ENCODE results near the gene METTL4.
A peak's percentile ranks its signal among the peaks of the same experiment; 100 is the strongest.

METTL4 gene

DNA sequence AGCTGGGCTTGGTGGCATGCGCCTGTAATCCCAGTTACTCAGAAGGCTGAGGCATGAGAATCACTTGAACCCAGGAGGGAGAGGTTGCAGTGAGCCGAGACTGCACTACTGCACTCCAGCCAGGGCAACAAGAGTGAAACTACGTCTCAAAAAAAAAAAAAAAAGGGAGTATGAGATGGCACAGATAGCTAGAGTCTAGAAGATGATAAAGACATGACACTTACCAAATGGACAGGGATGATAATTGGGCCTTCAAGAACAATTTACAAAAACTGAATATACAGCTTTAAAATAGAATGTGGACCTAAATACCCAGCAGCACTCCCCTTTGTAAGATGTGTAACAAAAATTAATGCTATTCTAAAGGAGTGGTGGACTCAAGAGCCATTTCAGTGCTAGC lies 2.7 kb downstream of the METTL4 start:
- DNase-seq (ENCODE audit: insufficient read length, low spot score) (no peak), FAIRE-seq (no peak)
- TF ChIP-seq POU2F2 (IDR thresholded peaks at IDR 0.05; ENCODE audit: low read depth, low read length) = no peak
- TF ChIP-seq POLR2A (IDR thresholded peaks at IDR 0.05; ENCODE audit: low read depth, low read length) = no peak
- no peak for TF ChIP-seq PAX5 (IDR thresholded peaks at IDR 0.05; ENCODE audit: insufficient read depth, low read length, severe bottlenecking)
- TF ChIP-seq SPI1 (IDR thresholded peaks at IDR 0.05; ENCODE audit: low read depth, low read length) = no peak
- no peak for TF ChIP-seq POLR2AphosphoS5 (IDR thresholded peaks at IDR 0.05; ENCODE audit: low read depth, low read length)
- TF ChIP-seq TAF1 (IDR thresholded peaks at IDR 0.05; ENCODE audit: low read depth, low read length) = no peak

DNA sequence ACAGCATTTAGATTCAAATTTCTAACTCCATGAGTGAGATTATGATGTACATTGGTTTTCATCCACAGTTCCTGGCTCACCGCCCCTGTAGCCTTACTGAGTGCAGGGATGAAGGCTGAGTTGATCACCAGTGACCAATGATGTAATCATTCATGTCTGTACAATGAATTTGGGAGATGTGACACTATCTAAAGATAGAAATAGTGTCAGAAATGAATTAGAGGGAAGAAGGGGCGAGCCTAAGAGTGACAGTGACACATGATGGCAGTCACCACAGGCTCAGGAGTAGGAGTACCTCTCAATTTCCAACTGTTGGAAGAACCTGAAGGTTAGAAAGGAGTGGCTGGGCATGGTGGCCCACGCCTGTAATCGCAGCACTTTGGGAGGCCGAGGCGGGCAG lies 3.2 kb downstream of the METTL4 start:
- FAIRE-seq (no peak), DNase-seq (ENCODE audit: insufficient read length, low spot score) (no peak)
- TF ChIP-seq SPI1 (IDR thresholded peaks at IDR 0.05; ENCODE audit: low read depth, low read length) (no peak), PAX5 (IDR thresholded peaks at IDR 0.05; ENCODE audit: insufficient read depth, low read length, severe bottlenecking) (no peak), POLR2AphosphoS5 (IDR thresholded peaks at IDR 0.05; ENCODE audit: low read depth, low read length) (no peak), TAF1 (IDR thresholded peaks at IDR 0.05; ENCODE audit: low read depth, low read length) (no peak), POU2F2 (IDR thresholded peaks at IDR 0.05; ENCODE audit: low read depth, low read length) (no peak), POLR2A (IDR thresholded peaks at IDR 0.05; ENCODE audit: low read depth, low read length) (no peak)

DNA sequence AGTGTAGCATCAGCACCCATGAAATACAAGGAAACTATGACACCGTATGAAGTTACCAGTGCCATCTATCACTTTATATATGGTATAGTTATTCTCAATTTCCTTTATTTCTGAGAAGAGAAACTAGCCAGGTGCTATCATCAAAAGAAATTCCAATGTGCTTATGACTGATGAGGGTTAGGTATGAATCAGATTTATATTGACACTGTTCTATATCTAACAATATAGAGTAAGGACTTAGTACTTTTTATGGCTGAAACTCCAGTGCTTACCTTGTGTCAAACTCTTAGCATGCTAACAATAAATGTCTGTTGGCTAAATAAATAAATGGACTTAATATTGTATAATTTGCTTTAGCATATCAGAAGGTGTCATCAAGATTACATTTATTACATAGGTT lies 6.9 kb downstream of the METTL4 start:
- FAIRE-seq = no peak
- TF ChIP-seq POLR2AphosphoS5 (IDR thresholded peaks at IDR 0.05; ENCODE audit: low read depth, low read length) (no peak), POU2F2 (IDR thresholded peaks at IDR 0.05; ENCODE audit: low read depth, low read length) (no peak), TAF1 (IDR thresholded peaks at IDR 0.05; ENCODE audit: low read depth, low read length) (no peak), POLR2A (IDR thresholded peaks at IDR 0.05; ENCODE audit: low read depth, low read length) (no peak), SPI1 (IDR thresholded peaks at IDR 0.05; ENCODE audit: low read depth, low read length) (no peak), PAX5 (IDR thresholded peaks at IDR 0.05; ENCODE audit: insufficient read depth, low read length, severe bottlenecking) (no peak)
- DNase-seq (ENCODE audit: insufficient read length, low spot score) = no peak

DNA sequence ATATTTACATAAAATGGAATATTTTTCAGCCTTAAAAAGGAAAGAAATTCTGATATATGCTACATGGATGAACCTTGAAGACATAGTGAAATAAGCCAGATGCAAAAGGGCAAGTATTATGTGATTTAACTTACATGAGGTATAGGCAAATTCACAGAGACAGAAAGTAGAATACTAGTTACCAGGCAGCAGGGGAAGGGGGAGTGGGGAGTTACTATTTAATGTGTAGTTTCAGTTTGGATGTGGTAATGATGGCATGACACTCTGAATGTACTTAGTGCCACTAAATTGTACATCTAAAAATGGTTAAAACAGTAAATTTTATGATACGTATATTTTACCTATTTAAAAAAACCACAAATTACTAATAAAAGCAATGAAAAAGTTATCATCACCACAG lies 12.1 kb downstream of the METTL4 start:
- DNase-seq (ENCODE audit: insufficient read length, low spot score) (no peak), FAIRE-seq (no peak)
- TF ChIP-seq PAX5 (IDR thresholded peaks at IDR 0.05; ENCODE audit: insufficient read depth, low read length, severe bottlenecking) = no peak
- no peak for TF ChIP-seq TAF1 (IDR thresholded peaks at IDR 0.05; ENCODE audit: low read depth, low read length)
- TF ChIP-seq POLR2A (IDR thresholded peaks at IDR 0.05; ENCODE audit: low read depth, low read length) = no peak
- no peak for TF ChIP-seq POLR2AphosphoS5 (IDR thresholded peaks at IDR 0.05; ENCODE audit: low read depth, low read length)
- no peak for TF ChIP-seq SPI1 (IDR thresholded peaks at IDR 0.05; ENCODE audit: low read depth, low read length)
- no peak for TF ChIP-seq POU2F2 (IDR thresholded peaks at IDR 0.05; ENCODE audit: low read depth, low read length)

DNA sequence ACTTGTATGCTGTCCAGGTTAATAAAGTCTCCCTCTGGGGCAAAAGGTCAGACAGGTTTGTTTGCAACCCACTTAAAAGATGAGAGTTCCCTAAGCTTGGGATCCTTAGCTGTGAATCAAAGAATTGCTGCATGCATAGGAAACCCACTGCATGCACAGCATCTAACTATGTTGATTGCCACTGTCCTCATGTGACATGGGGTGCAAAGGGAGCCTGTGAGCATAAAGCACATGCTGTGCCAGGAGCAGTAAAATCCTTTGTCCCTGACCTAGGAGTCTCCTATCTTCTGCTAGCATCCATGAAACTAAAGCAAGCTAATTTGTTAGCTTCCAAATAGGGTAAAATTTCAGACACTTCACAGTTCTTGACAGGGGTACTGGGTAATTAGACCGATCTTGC lies 13.8 kb downstream of the METTL4 start:
- DNase-seq (ENCODE audit: insufficient read length, low spot score) (no peak), FAIRE-seq (peak; percentile 13)
- TF ChIP-seq SPI1 (IDR thresholded peaks at IDR 0.05; ENCODE audit: low read depth, low read length) (no peak), PAX5 (IDR thresholded peaks at IDR 0.05; ENCODE audit: insufficient read depth, low read length, severe bottlenecking) (no peak), POU2F2 (IDR thresholded peaks at IDR 0.05; ENCODE audit: low read depth, low read length) (no peak), POLR2A (IDR thresholded peaks at IDR 0.05; ENCODE audit: low read depth, low read length) (no peak), POLR2AphosphoS5 (IDR thresholded peaks at IDR 0.05; ENCODE audit: low read depth, low read length) (no peak), TAF1 (IDR thresholded peaks at IDR 0.05; ENCODE audit: low read depth, low read length) (no peak)

DNA sequence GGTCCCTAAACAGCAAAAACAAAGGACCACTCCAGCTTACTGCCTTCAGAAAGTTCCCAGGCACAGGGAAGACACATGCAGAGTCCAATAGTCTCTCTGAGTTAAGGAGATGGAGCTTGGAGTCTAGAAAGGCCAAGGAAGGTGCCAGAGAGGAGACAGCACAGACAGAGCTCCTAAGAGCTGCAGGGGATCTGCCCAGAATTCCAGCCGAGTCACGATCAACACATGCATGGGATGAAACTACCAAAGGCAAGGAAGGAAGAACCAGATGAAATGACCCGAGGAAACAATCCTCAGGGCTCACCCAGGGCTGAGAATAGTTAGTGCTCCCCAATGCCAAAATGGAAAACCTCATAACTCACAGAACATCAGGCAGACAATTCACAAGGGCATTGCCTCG lies 15.4 kb downstream of the METTL4 start:
- TF ChIP-seq POLR2AphosphoS5 (IDR thresholded peaks at IDR 0.05; ENCODE audit: low read depth, low read length) = no peak
- TF ChIP-seq PAX5 (IDR thresholded peaks at IDR 0.05; ENCODE audit: insufficient read depth, low read length, severe bottlenecking) = no peak
- TF ChIP-seq POU2F2 (IDR thresholded peaks at IDR 0.05; ENCODE audit: low read depth, low read length) = no peak
- TF ChIP-seq TAF1 (IDR thresholded peaks at IDR 0.05; ENCODE audit: low read depth, low read length) = no peak
- FAIRE-seq (no peak), DNase-seq (ENCODE audit: insufficient read length, low spot score) (no peak)

DNA sequence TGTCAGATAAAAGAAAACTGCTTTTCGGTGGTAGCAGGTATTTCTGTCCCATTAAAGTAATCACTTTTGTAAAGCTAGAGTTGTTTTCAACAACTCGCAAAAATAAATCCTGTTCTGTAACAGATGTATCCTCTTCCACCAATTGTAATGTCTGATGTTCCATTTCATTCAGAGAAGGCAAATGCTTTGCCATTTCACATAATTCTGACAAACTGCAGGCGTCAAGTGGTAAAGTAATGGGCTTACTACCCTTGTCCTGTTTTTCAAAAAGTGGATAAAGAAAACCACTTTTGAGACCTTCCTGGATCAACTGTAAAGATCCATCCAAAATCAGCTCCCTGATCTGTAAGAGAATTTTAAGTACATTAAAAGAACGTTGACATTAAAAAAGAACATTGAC lies 16.6 kb downstream of the METTL4 start:
- TF ChIP-seq POLR2A (IDR thresholded peaks at IDR 0.05; ENCODE audit: low read depth, low read length) (no peak), POU2F2 (IDR thresholded peaks at IDR 0.05; ENCODE audit: low read depth, low read length) (no peak), TAF1 (IDR thresholded peaks at IDR 0.05; ENCODE audit: low read depth, low read length) (no peak), SPI1 (IDR thresholded peaks at IDR 0.05; ENCODE audit: low read depth, low read length) (no peak), PAX5 (IDR thresholded peaks at IDR 0.05; ENCODE audit: insufficient read depth, low read length, severe bottlenecking) (no peak), POLR2AphosphoS5 (IDR thresholded peaks at IDR 0.05; ENCODE audit: low read depth, low read length) (no peak)
- no peak for FAIRE-seq
- no peak for DNase-seq (ENCODE audit: insufficient read length, low spot score)

DNA sequence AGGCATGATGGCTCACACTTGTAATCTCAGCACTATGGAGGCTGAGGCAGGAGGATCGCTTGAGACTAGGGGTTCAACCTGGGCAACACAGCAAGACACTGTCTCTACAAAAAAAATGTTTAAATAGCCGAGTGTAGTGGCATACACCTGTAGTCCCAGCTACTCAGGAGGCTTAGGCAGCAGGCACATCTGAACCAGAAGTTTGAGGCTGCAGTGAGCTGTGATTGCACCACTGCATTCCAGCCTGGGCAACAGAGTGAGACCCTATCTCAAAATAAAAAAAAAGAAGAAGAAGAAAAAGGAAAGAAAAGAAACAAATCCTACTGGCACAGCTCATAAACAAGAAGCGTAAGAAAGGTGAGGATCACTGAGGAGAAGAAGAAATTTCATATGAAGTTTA lies 19.9 kb downstream of the METTL4 start:
- no peak for FAIRE-seq

DNA sequence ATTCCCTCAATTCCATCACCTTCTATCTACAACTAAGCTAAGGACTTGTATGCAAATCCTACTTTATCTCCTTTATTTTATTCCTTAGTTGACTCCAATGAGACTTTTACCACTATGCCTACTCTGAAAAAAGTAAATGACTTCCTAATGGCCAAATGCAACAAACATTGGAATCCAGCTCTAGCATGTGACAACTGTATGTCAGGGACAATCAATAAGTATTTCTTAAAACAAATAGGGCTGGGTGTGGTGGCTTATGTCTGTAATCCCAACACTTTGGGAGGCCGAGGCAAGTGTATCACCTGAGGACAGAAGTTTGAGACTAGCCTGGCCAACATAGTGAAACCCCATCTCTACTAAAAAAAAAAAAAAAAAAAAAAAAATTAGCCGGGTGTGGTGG lies 21.8 kb downstream of the METTL4 start:
- TF ChIP-seq SPI1 (IDR thresholded peaks at IDR 0.05; ENCODE audit: low read depth, low read length) (no peak), POLR2AphosphoS5 (IDR thresholded peaks at IDR 0.05; ENCODE audit: low read depth, low read length) (no peak), TAF1 (IDR thresholded peaks at IDR 0.05; ENCODE audit: low read depth, low read length) (no peak), PAX5 (IDR thresholded peaks at IDR 0.05; ENCODE audit: insufficient read depth, low read length, severe bottlenecking) (no peak), POLR2A (IDR thresholded peaks at IDR 0.05; ENCODE audit: low read depth, low read length) (no peak), POU2F2 (IDR thresholded peaks at IDR 0.05; ENCODE audit: low read depth, low read length) (no peak)
- DNase-seq (ENCODE audit: insufficient read length, low spot score) (no peak), FAIRE-seq (no peak)

More for the DNA sequence above, 19.9 kb downstream of the METTL4 start:
- DNase-seq (ENCODE audit: insufficient read length, low spot score) = no peak
- no peak for TF ChIP-seq SPI1 (IDR thresholded peaks at IDR 0.05; ENCODE audit: low read depth, low read length)
- no peak for TF ChIP-seq POU2F2 (IDR thresholded peaks at IDR 0.05; ENCODE audit: low read depth, low read length)
- no peak for TF ChIP-seq POLR2AphosphoS5 (IDR thresholded peaks at IDR 0.05; ENCODE audit: low read depth, low read length)
- no peak for TF ChIP-seq TAF1 (IDR thresholded peaks at IDR 0.05; ENCODE audit: low read depth, low read length)

DNA sequence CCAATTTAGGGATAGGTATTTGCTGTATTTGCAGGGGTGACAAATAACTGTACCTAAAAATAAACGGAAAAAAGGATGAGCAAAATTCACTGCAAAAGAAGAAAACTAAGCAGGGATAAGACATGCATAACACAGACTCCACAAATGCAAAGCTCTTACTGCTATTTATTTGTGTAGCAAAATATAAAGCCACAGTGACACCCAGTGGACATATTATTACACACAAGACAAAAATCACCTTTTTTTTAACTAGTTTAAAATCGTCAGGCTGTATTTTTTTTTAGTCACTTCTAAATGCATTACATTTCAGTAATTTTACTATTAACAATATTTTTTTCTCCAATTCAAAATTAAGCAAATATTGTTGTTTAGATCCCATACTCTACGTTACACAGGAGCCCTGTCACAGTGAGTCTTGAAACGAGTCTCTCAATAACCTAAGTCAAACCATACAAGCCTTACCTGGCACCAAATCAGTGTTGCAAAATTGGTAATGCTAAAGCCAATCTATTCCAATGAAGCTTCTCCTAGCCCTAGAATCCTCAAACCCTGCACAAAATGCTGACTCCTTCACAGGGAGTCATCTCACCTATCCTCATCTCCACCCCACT lies 23.7 kb downstream of the METTL4 start:
- DNase-seq (ENCODE audit: insufficient read length, low spot score) (no peak), FAIRE-seq (peak; percentile 40)
- TF ChIP-seq POU2F2 (IDR thresholded peaks at IDR 0.05; ENCODE audit: low read depth, low read length) = no peak
- no peak for TF ChIP-seq PAX5 (IDR thresholded peaks at IDR 0.05; ENCODE audit: insufficient read depth, low read length, severe bottlenecking)
- TF ChIP-seq TAF1 (IDR thresholded peaks at IDR 0.05; ENCODE audit: low read depth, low read length) = no peak
- no peak for TF ChIP-seq POLR2AphosphoS5 (IDR thresholded peaks at IDR 0.05; ENCODE audit: low read depth, low read length)
- no peak for TF ChIP-seq SPI1 (IDR thresholded peaks at IDR 0.05; ENCODE audit: low read depth, low read length)
- no peak for TF ChIP-seq POLR2A (IDR thresholded peaks at IDR 0.05; ENCODE audit: low read depth, low read length)
